GM18870 (cell line): Measurements from ENCODE around the gene SYNDIG1.

Source experiments
- ATAC-seq: cut with Tn5 transposase; IDR thresholded peaks from one replicate; pipeline ENCODE4 v1.9.1; 2021; ENCODE audit warnings: moderate library complexity; ENCODE audit not compliant: unreplicated experiment

SYNDIG1 gene

DNA sequence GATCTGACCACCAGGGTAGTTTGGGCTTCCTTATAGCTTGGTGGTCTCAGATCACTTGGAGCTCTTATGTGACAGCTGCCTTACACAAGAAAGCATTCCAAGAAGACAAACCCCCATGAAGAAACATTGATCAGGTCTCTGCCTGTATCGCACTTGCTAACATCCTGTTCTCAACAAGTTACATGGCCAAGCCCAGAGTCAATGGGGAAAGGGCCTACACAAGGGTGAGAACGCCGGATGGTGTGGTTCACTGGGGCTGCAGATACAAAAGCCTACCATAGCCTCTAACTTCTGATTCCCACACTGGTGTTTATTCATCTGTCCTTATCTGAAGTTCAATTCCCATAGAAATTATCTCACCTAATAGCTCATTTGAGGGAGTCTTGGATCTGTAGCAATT lies 235.5 kb downstream of the SYNDIG1 start:
- no peak for ATAC-seq

DNA sequence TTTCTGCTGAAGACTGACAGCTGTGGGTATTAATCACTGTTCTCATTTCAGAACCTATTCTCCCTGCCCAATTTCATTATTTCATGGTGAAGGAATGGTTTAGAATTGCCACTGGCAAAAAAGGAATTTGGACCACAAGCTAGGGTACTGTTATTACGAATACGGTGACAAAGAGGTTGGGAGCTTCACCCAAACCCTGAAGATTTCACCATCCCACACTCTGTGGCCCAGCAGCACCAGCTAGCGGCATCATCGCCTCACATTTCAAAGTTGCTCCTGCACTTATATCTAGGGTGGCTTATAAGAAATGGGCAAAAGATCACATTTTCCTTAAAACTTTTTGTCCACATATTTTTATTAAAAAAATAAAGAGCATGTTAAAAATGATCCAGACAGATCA lies 236.1 kb downstream of the SYNDIG1 start:
- ATAC-seq, result no peak

DNA sequence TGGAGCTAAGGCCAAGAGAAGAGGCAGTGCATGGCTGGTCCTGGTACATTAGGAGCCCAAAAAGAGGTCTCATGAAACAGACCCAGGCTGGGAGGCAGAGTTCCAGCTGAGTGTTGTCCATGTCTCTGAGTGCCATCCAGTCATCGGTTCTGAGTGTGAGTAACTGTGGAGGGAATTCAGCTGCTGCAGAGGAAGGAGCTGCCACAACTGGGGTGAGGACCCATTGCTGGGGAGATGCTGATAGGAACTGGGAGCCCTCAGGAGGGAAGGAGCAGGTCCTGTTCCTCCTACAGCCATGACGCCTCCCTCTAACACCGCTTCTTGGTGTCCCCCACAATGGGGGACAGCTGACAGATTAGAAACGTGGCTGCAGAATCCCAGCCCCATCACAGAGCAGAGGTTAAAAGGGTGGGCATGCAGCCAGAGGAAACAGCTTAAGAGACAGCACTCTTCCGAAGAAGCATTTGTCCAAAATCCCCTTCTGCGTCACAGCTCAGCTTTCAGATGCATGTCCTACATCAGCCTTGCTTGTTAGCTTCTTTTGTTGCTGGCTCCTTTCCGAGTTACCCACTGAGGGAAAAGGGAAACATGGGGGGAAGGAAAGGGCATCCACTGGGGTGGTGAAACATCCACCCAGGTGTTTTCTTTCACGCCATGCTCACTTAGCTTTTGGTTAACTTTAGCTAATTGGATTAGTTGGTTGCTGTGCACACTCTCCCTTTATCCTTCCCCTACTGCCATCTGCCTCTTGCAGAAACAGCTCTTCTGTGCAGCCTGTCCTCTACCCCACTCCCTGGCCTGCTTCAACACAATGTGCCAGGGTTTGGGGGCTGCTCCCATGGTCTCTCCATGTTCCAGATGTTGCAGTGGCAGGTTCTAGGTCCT lies 239.2 kb downstream of the SYNDIG1 start:
- ATAC-seq, result no peak
